SK-N-SH treated with all-trans-retinoic acid at 6 μM for 48 hours (cell line): ENCODE data around the gene CFAP299.

Experiments
- ARNTL ChIP-seq: fragments of 450-650 bp; formaldehyde crosslinking; IDR thresholded peaks from 2 replicates; pipeline ENCODE4 v1.5.0; 2020; ENCODE audit warnings: low read depth, mild to moderate bottlenecking, moderate library complexity, borderline replicate concordance
- CSDC2 ChIP-seq: fragments of 250-450 bp; sonication (Bioruptor Pico); IDR thresholded peaks from 2 replicates; pipeline ENCODE4 v1.5.0; 2020; ENCODE audit warnings: mild to moderate bottlenecking, moderate library complexity
- ESRRG ChIP-seq: fragments of 250-450 bp; sonication (Bioruptor Pico); IDR thresholded peaks from 2 replicates; pipeline ENCODE4 v1.6.1; 2021; ENCODE audit warnings: mild to moderate bottlenecking
- ISL1 ChIP-seq: fragments of 250-450 bp; sonication (Bioruptor Pico); IDR thresholded peaks from 2 replicates; pipeline ENCODE4 v2.1.2; 2022; ENCODE audit warnings: mild to moderate bottlenecking, moderate library complexity
- PATZ1 ChIP-seq: fragments of 250-450 bp; sonication (Bioruptor Pico); IDR thresholded peaks from 2 replicates; pipeline ENCODE4 v1.8.0; 2020; ENCODE audit warnings: mild to moderate bottlenecking, moderate library complexity, borderline replicate concordance
- PPARA ChIP-seq: fragments of 250-450 bp; sonication (Bioruptor Pico); IDR thresholded peaks from 2 replicates; pipeline ENCODE4 v1.5.0; 2020; ENCODE audit warnings: mild to moderate bottlenecking, borderline replicate concordance
- TCF4 ChIP-seq: fragments of 250-450 bp; sonication (Bioruptor Pico); IDR thresholded peaks from 2 replicates; pipeline ENCODE4 v1.8.0; 2021; ENCODE audit warnings: mild to moderate bottlenecking, moderate library complexity, borderline replicate concordance
- TOX ChIP-seq: fragments of 250-450 bp; sonication (Bioruptor Pico); IDR thresholded peaks from 2 replicates; pipeline ENCODE4 v1.8.0; 2021; ENCODE audit warnings: mild to moderate bottlenecking, moderate library complexity, borderline replicate concordance
- ZFP3 ChIP-seq: fragments of 250-450 bp; sonication (Bioruptor Pico); IDR thresholded peaks from 2 replicates; pipeline ENCODE4 v1.5.0; 2020; ENCODE audit warnings: mild to moderate bottlenecking, moderate library complexity
- ZNF70 ChIP-seq: fragments of 450-650 bp; formaldehyde crosslinking; IDR thresholded peaks from 2 replicates; pipeline ENCODE4 v1.5.0; 2020; ENCODE audit warnings: mild to moderate bottlenecking, moderate library complexity
- TF ChIP-seq, protein P1 (sequence below): fragments of 250-450 bp; sonication (Bioruptor Pico); IDR thresholded peaks from 2 replicates; pipeline ENCODE4 v1.5.0; 2020; ENCODE audit warnings: mild to moderate bottlenecking, moderate library complexity
- TF ChIP-seq, protein P2 (sequence below): fragments of 250-450 bp; sonication (Bioruptor Pico); IDR thresholded peaks from 2 replicates; pipeline ENCODE4 v1.5.1; 2021; ENCODE audit warnings: mild to moderate bottlenecking, moderate library complexity

- TF ChIP-seq ZNF70 (CRISPR knock-in tag) = no peak
- no peak for TF ChIP-seq TOX (CRISPR knock-in tag)
- TF ChIP-seq ARNTL (CRISPR knock-in tag) = no peak
- TF ChIP-seq, protein P1, sequence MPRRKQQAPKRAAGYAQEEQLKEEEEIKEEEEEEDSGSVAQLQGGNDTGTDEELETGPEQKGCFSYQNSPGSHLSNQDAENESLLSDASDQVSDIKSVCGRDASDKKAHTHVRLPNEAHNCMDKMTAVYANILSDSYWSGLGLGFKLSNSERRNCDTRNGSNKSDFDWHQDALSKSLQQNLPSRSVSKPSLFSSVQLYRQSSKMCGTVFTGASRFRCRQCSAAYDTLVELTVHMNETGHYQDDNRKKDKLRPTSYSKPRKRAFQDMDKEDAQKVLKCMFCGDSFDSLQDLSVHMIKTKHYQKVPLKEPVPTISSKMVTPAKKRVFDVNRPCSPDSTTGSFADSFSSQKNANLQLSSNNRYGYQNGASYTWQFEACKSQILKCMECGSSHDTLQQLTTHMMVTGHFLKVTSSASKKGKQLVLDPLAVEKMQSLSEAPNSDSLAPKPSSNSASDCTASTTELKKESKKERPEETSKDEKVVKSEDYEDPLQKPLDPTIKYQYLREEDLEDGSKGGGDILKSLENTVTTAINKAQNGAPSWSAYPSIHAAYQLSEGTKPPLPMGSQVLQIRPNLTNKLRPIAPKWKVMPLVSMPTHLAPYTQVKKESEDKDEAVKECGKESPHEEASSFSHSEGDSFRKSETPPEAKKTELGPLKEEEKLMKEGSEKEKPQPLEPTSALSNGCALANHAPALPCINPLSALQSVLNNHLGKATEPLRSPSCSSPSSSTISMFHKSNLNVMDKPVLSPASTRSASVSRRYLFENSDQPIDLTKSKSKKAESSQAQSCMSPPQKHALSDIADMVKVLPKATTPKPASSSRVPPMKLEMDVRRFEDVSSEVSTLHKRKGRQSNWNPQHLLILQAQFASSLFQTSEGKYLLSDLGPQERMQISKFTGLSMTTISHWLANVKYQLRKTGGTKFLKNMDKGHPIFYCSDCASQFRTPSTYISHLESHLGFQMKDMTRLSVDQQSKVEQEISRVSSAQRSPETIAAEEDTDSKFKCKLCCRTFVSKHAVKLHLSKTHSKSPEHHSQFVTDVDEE = no peak
- no peak for TF ChIP-seq PATZ1
- TF ChIP-seq ESRRG = no peak
- no peak for TF ChIP-seq TCF4 (CRISPR knock-in tag)
- TF ChIP-seq, protein P2, sequence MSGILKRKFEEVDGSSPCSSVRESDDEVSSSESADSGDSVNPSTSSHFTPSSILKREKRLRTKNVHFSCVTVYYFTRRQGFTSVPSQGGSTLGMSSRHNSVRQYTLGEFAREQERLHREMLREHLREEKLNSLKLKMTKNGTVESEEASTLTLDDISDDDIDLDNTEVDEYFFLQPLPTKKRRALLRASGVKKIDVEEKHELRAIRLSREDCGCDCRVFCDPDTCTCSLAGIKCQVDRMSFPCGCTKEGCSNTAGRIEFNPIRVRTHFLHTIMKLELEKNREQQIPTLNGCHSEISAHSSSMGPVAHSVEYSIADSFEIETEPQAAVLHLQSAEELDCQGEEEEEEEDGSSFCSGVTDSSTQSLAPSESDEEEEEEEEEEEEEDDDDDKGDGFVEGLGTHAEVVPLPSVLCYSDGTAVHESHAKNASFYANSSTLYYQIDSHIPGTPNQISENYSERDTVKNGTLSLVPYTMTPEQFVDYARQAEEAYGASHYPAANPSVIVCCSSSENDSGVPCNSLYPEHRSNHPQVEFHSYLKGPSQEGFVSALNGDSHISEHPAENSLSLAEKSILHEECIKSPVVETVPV (CRISPR knock-in tag) = no peak
- TF ChIP-seq PPARA = no peak
- TF ChIP-seq CSDC2 (CRISPR knock-in tag) = no peak
- TF ChIP-seq ISL1 = no peak
- TF ChIP-seq ZFP3 (CRISPR knock-in tag) = no peak
These were observed 252.4 kb downstream of the CFAP299 start for GRCh38 chr4:80587871-80588385.
